AG04449 (cell line): ENCODE data around the gene CCDC120.

Experiments used
- CTCF ChIA-PET: fragments of 350-600 bp; formaldehyde crosslinking; extraction: SDS; loops from one replicate; lab custom pipeline; 2021; ENCODE audit warnings: antibody characterized with exemption; lab: Yijun Ruan, JAX
- POLR2A ChIA-PET: fragments of 400-600, 350-600 bp; formaldehyde crosslinking; extraction: SDS; loops from one replicate; lab custom pipeline; 2020; ENCODE audit warnings: antibody characterized with exemption, inconsistent platforms; lab: Yijun Ruan, JAX
- DNase-seq: peaks from one replicate; pipeline ENCODE4 v3.0.0-alpha.2; 2010; ENCODE audit warnings: low read depth, low spot score
- H3K4me3 ChIP-seq: 2 replicates; pipeline ENCODE4 v1.5.1; 2011; ENCODE audit warnings: low read depth, mild to moderate bottlenecking, control low read depth, low read length
- TF ChIP-seq, protein P1 (sequence below): IDR thresholded peaks from one replicate; pipeline ENCODE4 v1.5.1; 2011; ENCODE audit warnings: mild to moderate bottlenecking, moderate library complexity, low read length, control low read depth, inconsistent platforms; ENCODE audit not compliant: insufficient read depth; ENCODE audit errors: missing control alignments

The CCDC120 gene

DNA sequence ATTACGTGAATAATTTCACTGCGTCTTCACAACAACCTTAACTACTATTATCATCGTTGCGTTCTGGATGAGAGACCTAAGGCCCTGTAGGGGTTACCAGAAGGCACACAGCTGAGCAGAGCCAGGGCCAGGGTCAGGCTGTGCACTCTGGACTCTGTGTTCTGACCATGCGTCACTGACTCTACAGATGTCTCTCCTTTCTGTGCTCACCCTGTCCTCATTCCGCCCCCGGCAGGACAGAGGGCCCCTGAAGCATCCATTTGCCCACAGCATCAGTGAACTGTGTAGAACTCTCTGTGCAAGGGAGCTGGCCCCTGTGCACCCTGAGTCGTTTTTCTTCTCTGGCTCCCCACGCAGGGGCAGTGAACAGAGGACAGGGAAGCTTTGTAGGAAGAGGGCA is 43.4 kb downstream of the CCDC120 start:
- no peak for DNase-seq
- CTCF ChIA-PET, result interaction anchor here (1.4 kb wide), 1 partner anchor 54 kb away, joined by 3 read pairs; no protein-coding TSS in a partner anchor
- TF ChIP-seq, protein P1, sequence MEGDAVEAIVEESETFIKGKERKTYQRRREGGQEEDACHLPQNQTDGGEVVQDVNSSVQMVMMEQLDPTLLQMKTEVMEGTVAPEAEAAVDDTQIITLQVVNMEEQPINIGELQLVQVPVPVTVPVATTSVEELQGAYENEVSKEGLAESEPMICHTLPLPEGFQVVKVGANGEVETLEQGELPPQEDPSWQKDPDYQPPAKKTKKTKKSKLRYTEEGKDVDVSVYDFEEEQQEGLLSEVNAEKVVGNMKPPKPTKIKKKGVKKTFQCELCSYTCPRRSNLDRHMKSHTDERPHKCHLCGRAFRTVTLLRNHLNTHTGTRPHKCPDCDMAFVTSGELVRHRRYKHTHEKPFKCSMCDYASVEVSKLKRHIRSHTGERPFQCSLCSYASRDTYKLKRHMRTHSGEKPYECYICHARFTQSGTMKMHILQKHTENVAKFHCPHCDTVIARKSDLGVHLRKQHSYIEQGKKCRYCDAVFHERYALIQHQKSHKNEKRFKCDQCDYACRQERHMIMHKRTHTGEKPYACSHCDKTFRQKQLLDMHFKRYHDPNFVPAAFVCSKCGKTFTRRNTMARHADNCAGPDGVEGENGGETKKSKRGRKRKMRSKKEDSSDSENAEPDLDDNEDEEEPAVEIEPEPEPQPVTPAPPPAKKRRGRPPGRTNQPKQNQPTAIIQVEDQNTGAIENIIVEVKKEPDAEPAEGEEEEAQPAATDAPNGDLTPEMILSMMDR, result no peak
- no peak overlapping the region for H3K4me3 ChIP-seq
- POLR2A ChIA-PET, result no interaction called here

DNA sequence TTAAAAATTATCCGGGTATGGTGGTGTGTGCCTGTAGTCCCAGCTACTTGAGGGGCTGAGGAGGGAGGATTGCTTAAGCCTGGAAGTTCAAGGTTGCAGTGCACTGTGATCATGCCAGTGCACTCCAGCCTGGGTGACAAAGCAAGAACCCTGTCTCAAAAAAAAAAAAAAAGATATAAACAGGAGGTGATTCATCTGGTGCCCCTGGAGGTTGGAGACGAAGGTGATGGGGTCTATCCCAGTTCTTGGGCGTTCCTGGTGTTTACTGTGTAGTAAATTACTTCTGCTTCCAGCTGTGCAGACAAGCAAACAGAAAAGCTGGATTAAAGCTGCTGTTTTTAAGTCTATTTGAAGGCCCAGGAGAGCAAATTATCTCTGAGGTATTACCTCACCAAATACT is 44.8 kb downstream of the CCDC120 start:
- POLR2A ChIA-PET, result no interaction called here
- CTCF ChIA-PET, result interaction anchor here (1.2 kb wide), 1 partner anchor 16 kb away, joined by 3 read pairs; no protein-coding TSS in a partner anchor
- no peak for DNase-seq
- TF ChIP-seq, protein P1, result no peak
- no peak overlapping the region for H3K4me3 ChIP-seq

DNA sequence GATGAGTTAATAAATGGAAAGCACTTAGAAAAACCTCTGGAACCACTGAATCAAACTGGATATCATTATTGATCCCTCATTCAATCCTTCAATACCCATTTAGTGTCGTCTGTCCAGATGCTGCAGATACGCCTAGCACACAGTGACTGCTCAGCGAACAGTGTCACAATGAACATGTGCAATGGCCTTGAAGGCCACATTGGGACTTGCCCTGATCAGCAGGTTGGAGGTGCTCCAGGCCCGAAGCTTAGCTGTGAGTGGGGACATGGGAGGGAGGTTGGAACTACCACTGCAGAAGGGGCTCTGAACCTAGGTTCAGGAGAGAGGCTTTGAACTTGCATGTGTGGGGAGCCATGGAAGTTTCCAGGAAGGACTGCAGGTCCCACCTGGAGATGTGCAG is 47.5 kb downstream of the CCDC120 start:
- no peak overlapping the region for H3K4me3 ChIP-seq
- DNase-seq, result no peak
- TF ChIP-seq, protein P1, result no peak
- ChIA-PET CTCF (interaction anchor here (1.0 to 1.1 kb wide), 3 partner anchors 9 to 21 kb away, joined by 3 to 5 read pairs (median 5); no protein-coding TSS in a partner anchor), POLR2A (no interaction called here)

DNA sequence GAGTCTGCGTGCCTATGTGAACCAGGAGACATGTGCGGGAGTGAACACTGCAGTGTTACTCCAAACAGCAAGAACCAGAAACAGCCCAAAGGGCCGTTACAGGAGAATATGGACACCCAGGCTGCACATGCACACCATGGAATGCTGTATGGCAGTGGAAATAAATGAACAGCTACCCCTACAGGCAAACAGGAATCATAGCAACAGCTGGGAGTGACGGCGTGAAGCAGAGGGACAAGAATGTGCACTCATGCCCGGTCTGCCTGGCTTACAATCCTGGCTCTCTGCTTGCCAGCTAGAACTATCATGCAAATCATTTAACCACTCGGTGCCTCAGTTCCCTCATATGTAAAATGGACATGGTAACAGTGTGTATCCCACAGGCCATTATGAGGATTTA is 48.1 kb downstream of the CCDC120 start:
- CTCF ChIA-PET, result interaction anchor here (0.7 to 1.1 kb wide), 4 partner anchors 10 to 21 kb away, joined by 3 to 5 read pairs (median 4); no protein-coding TSS in a partner anchor
- H3K4me3 ChIP-seq, result no peak overlapping the region
- POLR2A ChIA-PET, result no interaction called here
- TF ChIP-seq, protein P1, result peak; percentile 46
- DNase-seq, result peak; percentile 4

DNA sequence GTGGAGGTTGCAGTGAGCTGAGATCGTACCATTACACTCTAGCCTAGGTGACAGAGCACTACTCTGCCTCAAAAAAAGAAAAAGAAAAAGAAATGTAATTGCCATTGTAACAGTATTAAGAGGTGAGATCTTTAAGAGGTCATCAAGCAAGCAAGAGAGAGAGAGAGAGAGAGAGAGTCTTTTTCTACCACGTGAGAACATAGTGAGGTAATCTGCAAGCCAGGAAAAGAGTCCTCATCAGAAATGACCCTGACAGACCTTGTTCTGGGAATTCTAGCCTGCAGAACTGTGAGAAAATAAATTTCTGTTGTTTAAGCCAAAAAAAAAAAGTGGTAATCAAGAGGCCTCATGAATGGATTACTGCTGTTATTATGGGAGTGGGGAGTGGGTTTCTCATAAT is 49.8 kb downstream of the CCDC120 start:
- ChIA-PET POLR2A (no interaction called here), CTCF (no interaction called here)
- H3K4me3 ChIP-seq, result no peak overlapping the region
- TF ChIP-seq, protein P1, result no peak
- no peak for DNase-seq

DNA sequence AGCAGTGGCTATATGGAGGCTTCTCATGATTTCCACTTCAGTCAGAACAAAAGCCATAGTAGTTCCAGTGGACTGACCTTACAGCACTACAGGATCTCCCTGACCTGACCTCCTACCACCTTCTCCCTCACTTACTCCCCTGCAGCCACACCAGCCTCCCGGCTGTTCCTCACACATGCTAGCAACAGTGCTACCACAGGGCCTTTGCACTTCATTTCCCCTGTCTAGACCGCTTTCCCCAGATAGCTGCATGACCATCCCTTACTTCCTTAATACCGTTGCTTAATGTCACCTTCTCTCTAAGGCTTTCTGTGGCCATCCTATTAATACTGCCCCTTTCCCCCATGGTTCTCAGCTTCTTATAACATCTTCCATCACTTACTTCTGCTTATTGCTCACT is 51.6 kb downstream of the CCDC120 start:
- CTCF ChIA-PET, result interaction anchor here (1.1 kb wide), 1 partner anchor 31 kb away, joined by 3 read pairs; the partner anchor contains the start of gene WDR45
- POLR2A ChIA-PET, result no interaction called here
- TF ChIP-seq, protein P1, result no peak

More for the DNA sequence above, 51.6 kb downstream of the CCDC120 start:
- no peak for DNase-seq
- no peak overlapping the region for H3K4me3 ChIP-seq
